ENCODE measurements around the gene TMEM242. TPM values are rescaled to one million over a fixed set of nuclear protein-coding genes. Genes with fewer than 3 reads are reported as not detected.

TMEM242 gene
- total RNA-seq, 4 donors from 2014 or later, result 5.4 to 9.8 (median 6.0) TPM

- TF ChIP-seq CTCF (IDR thresholded peaks at IDR 0.05; ENCODE audit: low read depth), result no peak
These were observed 58.1 kb downstream of the TMEM242 start for GRCh38 chr6:157265186-157265585.

GRCh38 chr6:157264701-157265100, 58.6 kb downstream of the TMEM242 start:
- no peak for TF ChIP-seq CTCF (IDR thresholded peaks at IDR 0.05; ENCODE audit: low read depth)

GRCh38 chr6:157263881-157264397, 59.4 kb downstream of the TMEM242 start:
- no peak for TF ChIP-seq CTCF (IDR thresholded peaks at IDR 0.05; ENCODE audit: low read depth)

- no peak for TF ChIP-seq CTCF (IDR thresholded peaks at IDR 0.05; ENCODE audit: low read depth)
These were observed 60.2 kb downstream of the TMEM242 start for GRCh38 chr6:157263146-157263545.

GRCh38 chr6:157261606-157262005, 61.7 kb downstream of the TMEM242 start:
- TF ChIP-seq CTCF (IDR thresholded peaks at IDR 0.05; ENCODE audit: low read depth), result no peak

GRCh38 chr6:157260735-157261410, 62.4 kb downstream of the TMEM242 start:
- no peak for TF ChIP-seq CTCF (IDR thresholded peaks at IDR 0.05; ENCODE audit: low read depth)

- TF ChIP-seq CTCF (IDR thresholded peaks at IDR 0.05; ENCODE audit: low read depth), result no peak
These were observed 63.9 kb downstream of the TMEM242 start for GRCh38 chr6:157259443-157259842.
